Measurements from ENCODE around the gene GPR146. TPM values are rescaled to one million over a fixed set of nuclear protein-coding genes. Genes with fewer than 3 reads are reported as not detected.
"Not testable (repeated sequence)": the region's sequence is repeated elsewhere in the genome, so short reads cannot be mapped to it uniquely, and the experiment has no call there.

Gene GPR146
- total RNA-seq, 1 donor, result 5.1 TPM

DNA sequence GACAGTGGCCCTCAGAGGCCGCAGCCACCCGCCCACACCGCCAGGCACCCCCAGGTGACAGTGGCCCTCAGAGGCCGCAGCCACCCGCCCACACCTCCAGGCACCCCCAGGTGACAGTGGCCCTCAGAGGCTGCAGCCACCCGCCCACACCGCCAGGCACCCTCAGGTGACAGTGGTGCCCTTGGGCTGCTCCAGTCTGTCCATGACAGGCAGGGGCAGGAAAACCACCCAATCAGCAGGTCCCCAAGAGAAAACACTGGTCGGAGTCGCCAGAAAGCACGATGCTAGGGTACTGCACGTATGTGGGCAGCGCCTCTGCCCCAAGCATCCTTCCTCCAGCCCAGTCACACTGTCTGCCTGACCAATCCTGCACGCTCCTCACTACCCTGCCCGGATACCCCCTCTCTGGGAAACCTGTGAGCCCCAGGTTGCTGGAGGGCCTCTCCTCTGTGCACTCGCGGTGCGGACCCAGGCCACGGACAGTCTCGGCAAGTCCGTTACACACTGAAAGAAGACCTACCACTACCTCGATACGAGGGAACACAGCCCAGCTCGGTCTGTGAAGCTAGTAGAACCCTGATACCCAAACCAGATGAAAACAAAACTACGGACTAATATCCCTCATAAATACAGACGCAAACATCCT is 11.7 kb upstream of the GPR146 start:
- Histone ChIP-seq H3K36me3 (ENCODE audit: insufficient read depth, low read length) (no peaks in the 10 kb centered on the region), H3K4me1 (ENCODE audit: insufficient read depth, low read length) (peaks cover 5% of the 10 kb centered on the region), H3K27me3 (ENCODE audit: insufficient read depth, low read length) (no peaks in the 10 kb centered on the region), H3K79me2 (ENCODE audit: insufficient read depth, low read length) (peaks cover 7% of the 10 kb centered on the region), H3K27ac (ENCODE audit: low read depth, low read length) (no peak overlapping the region), H4K20me1 (ENCODE audit: insufficient read depth, low read length) (no peaks in the 10 kb centered on the region), H3K9me3 (ENCODE audit: low read depth, low read length) (no peaks in the 10 kb centered on the region), H3K4me2 (ENCODE audit: insufficient read depth, low read length) (no peak overlapping the region), H3K4me3 (ENCODE audit: insufficient read depth, low read length) (no peak overlapping the region), H2AFZ (ENCODE audit: low read length) (no peak overlapping the region)
- no peak for DNase-seq (ENCODE audit: insufficient read length, low spot score, missing footprints)
- TF ChIP-seq, protein P1, sequence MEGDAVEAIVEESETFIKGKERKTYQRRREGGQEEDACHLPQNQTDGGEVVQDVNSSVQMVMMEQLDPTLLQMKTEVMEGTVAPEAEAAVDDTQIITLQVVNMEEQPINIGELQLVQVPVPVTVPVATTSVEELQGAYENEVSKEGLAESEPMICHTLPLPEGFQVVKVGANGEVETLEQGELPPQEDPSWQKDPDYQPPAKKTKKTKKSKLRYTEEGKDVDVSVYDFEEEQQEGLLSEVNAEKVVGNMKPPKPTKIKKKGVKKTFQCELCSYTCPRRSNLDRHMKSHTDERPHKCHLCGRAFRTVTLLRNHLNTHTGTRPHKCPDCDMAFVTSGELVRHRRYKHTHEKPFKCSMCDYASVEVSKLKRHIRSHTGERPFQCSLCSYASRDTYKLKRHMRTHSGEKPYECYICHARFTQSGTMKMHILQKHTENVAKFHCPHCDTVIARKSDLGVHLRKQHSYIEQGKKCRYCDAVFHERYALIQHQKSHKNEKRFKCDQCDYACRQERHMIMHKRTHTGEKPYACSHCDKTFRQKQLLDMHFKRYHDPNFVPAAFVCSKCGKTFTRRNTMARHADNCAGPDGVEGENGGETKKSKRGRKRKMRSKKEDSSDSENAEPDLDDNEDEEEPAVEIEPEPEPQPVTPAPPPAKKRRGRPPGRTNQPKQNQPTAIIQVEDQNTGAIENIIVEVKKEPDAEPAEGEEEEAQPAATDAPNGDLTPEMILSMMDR (IDR thresholded peaks at IDR 0.05; ENCODE audit: extremely low read depth, low read depth, low read length), result no peak

DNA sequence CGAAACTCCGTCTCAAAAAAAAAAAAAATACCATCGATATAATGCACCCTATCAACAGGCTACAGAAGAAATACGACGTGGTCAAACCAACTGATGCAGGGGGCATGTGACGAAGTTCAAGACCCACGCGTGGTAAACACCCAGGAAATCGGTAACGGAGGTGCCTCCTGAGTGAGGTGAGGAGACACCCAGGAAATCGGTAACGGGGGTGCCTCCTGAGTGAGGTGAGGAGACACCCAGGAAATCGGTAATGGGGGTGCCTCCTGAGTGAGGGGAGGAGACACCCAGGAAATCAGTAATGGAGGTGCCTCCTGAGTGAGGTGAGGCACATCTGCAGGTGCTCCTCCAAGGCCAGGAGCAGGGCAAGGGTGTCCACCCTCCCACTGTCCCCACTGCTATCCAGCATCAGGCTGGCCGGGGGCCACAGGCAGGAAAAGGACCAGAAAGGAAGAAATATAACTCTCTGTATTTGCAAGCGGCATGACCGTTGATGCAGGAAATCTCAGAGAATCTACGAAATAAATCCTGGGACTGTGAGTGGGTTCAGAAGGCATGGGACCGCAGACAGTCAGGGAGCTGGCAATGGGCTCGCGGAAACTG is 10.7 kb upstream of the GPR146 start:
- H3K36me3 ChIP-seq (ENCODE audit: insufficient read depth, low read length), result no peaks in the 10 kb centered on the region
- peaks cover 5% of the 10 kb centered on the region for H3K4me1 ChIP-seq (ENCODE audit: insufficient read depth, low read length)
- no peaks in the 10 kb centered on the region for H3K9me3 ChIP-seq (ENCODE audit: low read depth, low read length)
- no peak overlapping the region for H3K27ac ChIP-seq (ENCODE audit: low read depth, low read length)
- no peaks in the 10 kb centered on the region for H3K27me3 ChIP-seq (ENCODE audit: insufficient read depth, low read length)
- TF ChIP-seq, protein P1 (IDR thresholded peaks at IDR 0.05; ENCODE audit: extremely low read depth, low read depth, low read length), result no peak
- no peak overlapping the region for H2AFZ ChIP-seq (ENCODE audit: low read length)
- DNase-seq (ENCODE audit: insufficient read length, low spot score, missing footprints), result no peak
- no peaks in the 10 kb centered on the region for H4K20me1 ChIP-seq (ENCODE audit: insufficient read depth, low read length)
- H3K4me2 ChIP-seq (ENCODE audit: insufficient read depth, low read length), result no peak overlapping the region
- H3K79me2 ChIP-seq (ENCODE audit: insufficient read depth, low read length), result peaks cover under 1% of the 10 kb centered on the region
- H3K4me3 ChIP-seq (ENCODE audit: insufficient read depth, low read length), result no peak overlapping the region

DNA sequence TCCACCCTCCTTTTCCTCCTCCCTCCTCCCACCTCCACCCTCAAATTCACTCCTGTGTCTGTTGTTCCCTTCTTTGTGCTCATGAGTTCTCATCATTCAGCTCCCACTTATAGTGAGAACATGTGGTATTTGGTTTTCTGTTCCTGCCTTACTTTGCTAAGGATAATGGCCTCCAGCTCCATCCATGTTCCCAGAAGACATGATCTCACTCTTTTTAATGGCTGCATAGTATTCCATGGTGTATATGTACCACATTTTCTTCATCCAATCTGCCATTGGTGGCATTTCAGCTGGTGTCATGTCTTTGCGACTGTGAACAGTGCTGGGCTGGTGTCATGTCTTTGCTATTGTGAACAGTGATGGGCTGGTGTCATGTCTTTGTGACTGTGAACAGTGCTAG is 9.6 kb upstream of the GPR146 start:
- H3K4me2 ChIP-seq (ENCODE audit: insufficient read depth, low read length); H3K79me2 ChIP-seq (ENCODE audit: insufficient read depth, low read length); H3K4me3 ChIP-seq (ENCODE audit: insufficient read depth, low read length); H3K36me3 ChIP-seq (ENCODE audit: insufficient read depth, low read length); H3K4me1 ChIP-seq (ENCODE audit: insufficient read depth, low read length); DNase-seq (ENCODE audit: insufficient read length, low spot score, missing footprints); H3K9me3 ChIP-seq (ENCODE audit: low read depth, low read length); H3K27me3 ChIP-seq (ENCODE audit: insufficient read depth, low read length); H2AFZ ChIP-seq (ENCODE audit: low read length); H4K20me1 ChIP-seq (ENCODE audit: insufficient read depth, low read length); H3K27ac ChIP-seq (ENCODE audit: low read depth, low read length): not testable (repeated sequence)

DNA sequence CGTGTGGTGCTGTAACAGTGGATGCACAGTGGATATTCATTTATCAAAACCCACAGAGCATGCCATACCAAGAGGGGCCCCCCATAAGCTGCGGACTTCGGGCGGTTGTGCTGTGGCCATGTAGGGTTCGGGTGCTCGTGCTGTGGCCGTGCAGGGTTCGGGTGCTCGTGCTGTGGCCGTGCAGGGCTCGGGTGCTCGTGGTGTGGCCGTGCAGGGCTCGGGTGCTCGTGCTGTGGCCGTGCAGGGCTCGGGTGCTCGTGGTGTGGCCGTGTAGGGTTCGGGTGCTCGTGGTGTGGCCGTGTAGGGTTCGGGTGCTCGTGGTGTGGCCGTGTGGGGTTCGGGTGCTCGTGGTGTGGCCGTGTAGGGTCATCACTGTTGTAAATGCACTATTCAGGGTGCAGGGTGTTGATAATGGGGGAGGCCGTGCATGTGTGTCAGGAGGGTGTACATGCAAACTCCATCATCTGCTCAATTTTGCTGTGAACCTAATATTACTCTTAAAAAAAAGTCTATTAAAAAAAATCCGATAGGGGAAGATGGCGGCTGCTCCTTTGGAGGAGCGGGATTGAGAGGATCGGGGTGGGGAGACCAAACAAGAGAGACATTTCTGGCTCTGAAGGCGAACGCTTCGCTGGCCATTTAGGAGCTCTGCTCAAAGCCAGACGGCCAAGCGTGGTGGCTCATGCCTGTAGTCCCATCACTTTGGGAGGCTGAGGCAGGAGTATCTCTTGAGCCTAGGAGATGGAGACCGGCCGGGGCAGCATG is 8.0 kb upstream of the GPR146 start:
- not testable (repeated sequence) for H3K4me3 ChIP-seq (ENCODE audit: insufficient read depth, low read length); DNase-seq (ENCODE audit: insufficient read length, low spot score, missing footprints); H2AFZ ChIP-seq (ENCODE audit: low read length); H3K36me3 ChIP-seq (ENCODE audit: insufficient read depth, low read length); H3K9me3 ChIP-seq (ENCODE audit: low read depth, low read length); H4K20me1 ChIP-seq (ENCODE audit: insufficient read depth, low read length); H3K27me3 ChIP-seq (ENCODE audit: insufficient read depth, low read length); H3K4me2 ChIP-seq (ENCODE audit: insufficient read depth, low read length); H3K79me2 ChIP-seq (ENCODE audit: insufficient read depth, low read length); H3K4me1 ChIP-seq (ENCODE audit: insufficient read depth, low read length); H3K27ac ChIP-seq (ENCODE audit: low read depth, low read length)

DNA sequence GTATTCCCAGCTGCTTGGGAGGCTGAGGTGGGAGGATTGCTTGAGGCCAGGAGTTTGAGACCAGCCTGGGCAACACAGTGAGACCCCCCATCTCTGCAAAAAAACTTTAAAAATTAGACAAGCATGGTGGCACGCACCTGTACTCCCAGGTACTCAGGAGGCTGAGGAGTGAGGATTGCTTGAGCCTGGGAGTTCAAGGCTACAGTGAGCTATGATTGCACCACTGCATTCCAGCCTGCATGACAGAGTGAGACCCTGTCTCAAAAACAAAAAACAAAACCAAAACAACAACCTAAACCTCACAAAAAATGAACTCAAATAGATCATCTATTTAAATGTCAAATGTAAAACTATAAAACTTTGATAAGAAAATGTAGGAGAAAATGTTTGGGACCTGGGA is 4.1 kb upstream of the GPR146 start:
- H3K36me3 ChIP-seq (ENCODE audit: insufficient read depth, low read length); H3K4me2 ChIP-seq (ENCODE audit: insufficient read depth, low read length); H3K27ac ChIP-seq (ENCODE audit: low read depth, low read length); H3K79me2 ChIP-seq (ENCODE audit: insufficient read depth, low read length); DNase-seq (ENCODE audit: insufficient read length, low spot score, missing footprints); H3K4me3 ChIP-seq (ENCODE audit: insufficient read depth, low read length); H3K27me3 ChIP-seq (ENCODE audit: insufficient read depth, low read length); H2AFZ ChIP-seq (ENCODE audit: low read length); H4K20me1 ChIP-seq (ENCODE audit: insufficient read depth, low read length); H3K9me3 ChIP-seq (ENCODE audit: low read depth, low read length): not testable (repeated sequence)
- H3K4me1 ChIP-seq (ENCODE audit: insufficient read depth, low read length), result peaks cover 12% of the 10 kb centered on the region

Measured in osteoblast (primary cell).